ENCODE measurements around the gene TMEM175. TPM values are rescaled to one million over a fixed set of nuclear protein-coding genes. Genes with fewer than 3 reads are reported as not detected.

Gene TMEM175
- polyA plus RNA-seq, 1 donor (not counting 4 experiments of a cell fraction or from before 2014, with no cell fraction given) = 23.2 TPM

DNA sequence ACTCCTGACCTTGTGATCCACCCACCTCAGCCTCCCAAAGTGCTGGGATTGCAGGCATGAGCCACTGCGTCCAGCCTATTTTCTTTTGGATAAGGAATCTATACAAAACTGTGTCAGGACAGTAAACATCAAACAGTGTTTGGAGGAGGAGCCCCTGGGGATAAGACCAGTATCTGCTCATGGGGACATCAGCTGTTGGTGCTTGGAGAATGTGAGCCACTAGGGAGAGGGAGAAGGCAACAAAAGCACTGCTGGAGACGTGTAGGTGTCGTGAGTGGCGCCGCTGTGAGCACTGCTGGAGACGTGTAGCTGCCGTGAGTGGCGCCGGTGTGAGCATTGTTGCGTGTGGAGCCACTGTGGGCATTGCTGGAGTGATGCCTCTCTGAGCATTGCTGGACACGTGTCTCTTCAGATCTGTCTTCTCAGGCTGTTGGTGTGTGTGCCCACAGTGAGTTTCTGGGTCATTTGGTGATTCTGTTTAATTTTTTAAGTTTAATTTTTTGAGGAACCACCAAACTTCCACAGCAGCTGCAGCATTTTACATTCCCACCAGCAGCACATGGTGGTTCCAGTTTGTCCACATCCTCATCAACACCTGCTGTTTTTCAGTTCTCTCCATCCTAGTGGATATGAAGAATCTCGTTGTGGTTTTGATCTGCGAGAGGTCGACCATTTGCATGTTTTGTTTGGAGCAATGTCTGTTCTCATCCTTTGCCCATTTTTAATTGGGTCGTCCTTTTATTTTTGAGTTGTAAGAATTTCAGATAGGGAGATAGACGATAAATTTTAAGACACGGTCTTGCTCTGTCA, 22.2 kb downstream of the TMEM175 start:
- H3K79me2 ChIP-seq (ENCODE audit: control insufficient read depth, insufficient read depth, low read length) = no peaks in the 10 kb centered on the region
- peaks cover 0 to 2% of the 10 kb centered on the region in 2 experiments for H3K36me3 ChIP-seq (ENCODE audit: control insufficient read depth in 2 of 2, extremely low read depth in 1 of 2, insufficient read depth in 2 of 2, low read length in 2 of 2)
- no peaks in the 10 kb centered on the region for H4K20me1 ChIP-seq (ENCODE audit: control insufficient read depth, extremely low read depth, insufficient read depth, low read length)
- no peak overlapping the region for H3K27ac ChIP-seq (ENCODE audit: control insufficient read depth, insufficient read depth, low read length)
- no peaks in the 10 kb centered on the region for H3K4me1 ChIP-seq (ENCODE audit: control insufficient read depth, extremely low read depth, insufficient read depth, low read length)
- DNase-seq (ENCODE audit: low read depth, low spot score) = no peak
- no peaks in the 10 kb centered on the region for H3K27me3 ChIP-seq (ENCODE audit: control insufficient read depth, extremely low read depth, insufficient read depth, low read length)
- no peak for FAIRE-seq
- no peak overlapping the region for H3K4me3 ChIP-seq (ENCODE audit: control insufficient read depth in 2 of 3, extremely low read depth in 1 of 3, insufficient read depth in 2 of 3, low read depth in 1 of 3, low read length in 3 of 3)
- H2AFZ ChIP-seq (ENCODE audit: control insufficient read depth, low read length) = no peak overlapping the region
- no peaks in the 10 kb centered on the region for H3K9me1 ChIP-seq (ENCODE audit: control insufficient read depth, extremely low read depth, insufficient read depth, low read length)
- no peak overlapping the region for H3K4me2 ChIP-seq (ENCODE audit: control insufficient read depth, extremely low read depth, insufficient read depth, low read depth, low read length)
- H3K9ac ChIP-seq (ENCODE audit: control insufficient read depth, extremely low read depth, insufficient read depth, low read length) = no peak overlapping the region
- dilution Hi-C loops (cut with MboI; ENCODE audit: extremely low pct_ligation_motif_present, low sequenced_read_pairs) = no loop called here
- TF ChIP-seq, protein P1, sequence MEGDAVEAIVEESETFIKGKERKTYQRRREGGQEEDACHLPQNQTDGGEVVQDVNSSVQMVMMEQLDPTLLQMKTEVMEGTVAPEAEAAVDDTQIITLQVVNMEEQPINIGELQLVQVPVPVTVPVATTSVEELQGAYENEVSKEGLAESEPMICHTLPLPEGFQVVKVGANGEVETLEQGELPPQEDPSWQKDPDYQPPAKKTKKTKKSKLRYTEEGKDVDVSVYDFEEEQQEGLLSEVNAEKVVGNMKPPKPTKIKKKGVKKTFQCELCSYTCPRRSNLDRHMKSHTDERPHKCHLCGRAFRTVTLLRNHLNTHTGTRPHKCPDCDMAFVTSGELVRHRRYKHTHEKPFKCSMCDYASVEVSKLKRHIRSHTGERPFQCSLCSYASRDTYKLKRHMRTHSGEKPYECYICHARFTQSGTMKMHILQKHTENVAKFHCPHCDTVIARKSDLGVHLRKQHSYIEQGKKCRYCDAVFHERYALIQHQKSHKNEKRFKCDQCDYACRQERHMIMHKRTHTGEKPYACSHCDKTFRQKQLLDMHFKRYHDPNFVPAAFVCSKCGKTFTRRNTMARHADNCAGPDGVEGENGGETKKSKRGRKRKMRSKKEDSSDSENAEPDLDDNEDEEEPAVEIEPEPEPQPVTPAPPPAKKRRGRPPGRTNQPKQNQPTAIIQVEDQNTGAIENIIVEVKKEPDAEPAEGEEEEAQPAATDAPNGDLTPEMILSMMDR (optimal IDR thresholded peaks at IDR 0.05 in 1 of 3, IDR thresholded peaks at IDR 0.05 in 1 of 3, conservative IDR thresholded peaks at IDR 0.05 in 1 of 3; ENCODE audit: extremely low read depth in 1 of 3, insufficient read depth in 2 of 3, low read length in 3 of 3) = no peak
- H3K9me3 ChIP-seq (ENCODE audit: control insufficient read depth, low read depth, low read length) = no peaks in the 10 kb centered on the region

DNA sequence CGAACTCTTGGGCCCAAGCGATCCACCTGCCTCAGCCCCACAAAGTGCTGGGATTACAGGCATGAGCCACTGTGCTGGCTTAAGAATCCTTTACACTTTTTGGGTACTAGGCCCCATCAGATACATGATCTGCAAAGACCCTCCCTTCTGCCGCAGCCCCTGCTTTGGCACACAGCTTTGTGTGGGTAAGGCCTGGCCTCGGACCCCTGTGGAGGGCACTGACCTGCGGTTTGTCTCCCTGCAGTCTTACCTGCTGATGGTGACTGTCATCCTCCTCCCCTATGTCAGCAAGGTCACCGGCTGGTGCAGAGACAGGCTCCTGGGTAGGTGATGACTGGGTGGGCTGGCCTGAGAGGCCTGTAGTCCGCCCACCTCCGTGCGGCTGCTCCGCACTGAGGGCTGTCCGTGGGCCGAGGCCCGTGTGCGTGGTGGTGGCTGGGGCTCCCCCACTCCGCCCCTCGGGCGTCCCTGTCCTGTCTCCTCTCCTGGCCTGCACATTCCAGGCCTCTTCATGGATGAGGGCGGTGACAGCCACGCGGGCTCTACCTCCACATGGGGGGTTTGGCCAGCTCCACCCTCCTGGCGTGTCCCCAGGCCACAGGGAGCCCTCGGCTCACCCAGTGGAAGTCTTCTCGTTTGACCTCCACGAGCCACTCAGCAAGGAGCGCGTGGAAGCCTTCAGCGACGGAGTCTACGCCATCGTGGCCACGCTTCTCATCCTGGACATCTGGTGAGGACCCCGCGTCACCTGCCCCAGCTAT, 23.1 kb downstream of the TMEM175 start:
- dilution Hi-C loops (cut with MboI; ENCODE audit: extremely low pct_ligation_motif_present, low sequenced_read_pairs) = no loop called here
- Histone ChIP-seq H3K9me3 (ENCODE audit: control insufficient read depth, low read depth, low read length) (no peaks in the 10 kb centered on the region), H3K36me3 (ENCODE audit: control insufficient read depth in 2 of 2, extremely low read depth in 1 of 2, insufficient read depth in 2 of 2, low read length in 2 of 2) (peaks cover 0 to 5% of the 10 kb centered on the region in 2 experiments), H3K4me1 (ENCODE audit: control insufficient read depth, extremely low read depth, insufficient read depth, low read length) (no peaks in the 10 kb centered on the region), H3K27me3 (ENCODE audit: control insufficient read depth, extremely low read depth, insufficient read depth, low read length) (no peaks in the 10 kb centered on the region), H3K9me1 (ENCODE audit: control insufficient read depth, extremely low read depth, insufficient read depth, low read length) (no peaks in the 10 kb centered on the region), H2AFZ (ENCODE audit: control insufficient read depth, low read length) (no peak overlapping the region), H3K79me2 (ENCODE audit: control insufficient read depth, insufficient read depth, low read length) (no peaks in the 10 kb centered on the region), H3K9ac (ENCODE audit: control insufficient read depth, extremely low read depth, insufficient read depth, low read length) (no peak overlapping the region), H3K27ac (ENCODE audit: control insufficient read depth, insufficient read depth, low read length) (no peak overlapping the region), H3K4me3 (ENCODE audit: control insufficient read depth in 2 of 3, extremely low read depth in 1 of 3, insufficient read depth in 2 of 3, low read depth in 1 of 3, low read length in 3 of 3) (no peak overlapping the region), H4K20me1 (ENCODE audit: control insufficient read depth, extremely low read depth, insufficient read depth, low read length) (no peaks in the 10 kb centered on the region), H3K4me2 (ENCODE audit: control insufficient read depth, extremely low read depth, insufficient read depth, low read depth, low read length) (no peak overlapping the region)
- FAIRE-seq (no peak), DNase-seq (ENCODE audit: low read depth, low spot score) (no peak)
- TF ChIP-seq, protein P1 (optimal IDR thresholded peaks at IDR 0.05 in 1 of 3, IDR thresholded peaks at IDR 0.05 in 1 of 3, conservative IDR thresholded peaks at IDR 0.05 in 1 of 3; ENCODE audit: extremely low read depth in 1 of 3, insufficient read depth in 2 of 3, low read length in 3 of 3) = no peak
- no peak for TF ChIP-seq EZH2 (IDR thresholded peaks at IDR 0.05; ENCODE audit: low read length)
